HEK293 (cell line): Measurements from ENCODE around the gene ZFAND5.

ENCODE experiments used
- MYNN ChIP-seq: fragments of 450-650 bp; formaldehyde crosslinking; IDR thresholded peaks from 2 replicates; pipeline ENCODE4 v1.5.1; 2016; ENCODE audit warnings: missing biosample characterization, missing genetic modification characterization, borderline replicate concordance
- ZBTB7A ChIP-seq: fragments of 450-650 bp; formaldehyde crosslinking; IDR thresholded peaks from 2 replicates; pipeline ENCODE4 v1.5.1; 2016; ENCODE audit warnings: low read depth, missing biosample characterization, missing genetic modification characterization
- ZFP41 ChIP-seq: fragments of 450-650 bp; formaldehyde crosslinking; IDR thresholded peaks from 2 replicates; pipeline ENCODE4 v1.5.1; 2016; ENCODE audit warnings: missing biosample characterization, missing genetic modification characterization, borderline replicate concordance
- ZNF132 ChIP-seq: fragments of 450-650 bp; formaldehyde crosslinking; IDR thresholded peaks from 2 replicates; pipeline ENCODE4 v1.5.1; 2017; ENCODE audit warnings: missing biosample characterization, missing genetic modification characterization, borderline replicate concordance
- ZNF140 ChIP-seq: fragments of 450-650 bp; formaldehyde crosslinking; IDR thresholded peaks from 2 replicates; pipeline ENCODE4 v1.5.1; 2016; ENCODE audit warnings: missing biosample characterization, missing genetic modification characterization
- ZNF214 ChIP-seq: fragments of 450-650 bp; formaldehyde crosslinking; IDR thresholded peaks from 2 replicates; pipeline ENCODE4 v1.5.1; 2017; ENCODE audit warnings: missing biosample characterization, mild to moderate bottlenecking, missing genetic modification characterization, borderline replicate concordance
- ZSCAN4 ChIP-seq: fragments of 450-650 bp; formaldehyde crosslinking; IDR thresholded peaks from 2 replicates; pipeline ENCODE4 v1.5.1; 2017; ENCODE audit warnings: missing biosample characterization, missing genetic modification characterization
- TF ChIP-seq, protein P1 (sequence below): fragments of 450-650 bp; formaldehyde crosslinking; IDR thresholded peaks from 2 replicates; pipeline ENCODE4 v1.5.1; 2016; ENCODE audit warnings: missing biosample characterization, missing genetic modification characterization

DNA sequence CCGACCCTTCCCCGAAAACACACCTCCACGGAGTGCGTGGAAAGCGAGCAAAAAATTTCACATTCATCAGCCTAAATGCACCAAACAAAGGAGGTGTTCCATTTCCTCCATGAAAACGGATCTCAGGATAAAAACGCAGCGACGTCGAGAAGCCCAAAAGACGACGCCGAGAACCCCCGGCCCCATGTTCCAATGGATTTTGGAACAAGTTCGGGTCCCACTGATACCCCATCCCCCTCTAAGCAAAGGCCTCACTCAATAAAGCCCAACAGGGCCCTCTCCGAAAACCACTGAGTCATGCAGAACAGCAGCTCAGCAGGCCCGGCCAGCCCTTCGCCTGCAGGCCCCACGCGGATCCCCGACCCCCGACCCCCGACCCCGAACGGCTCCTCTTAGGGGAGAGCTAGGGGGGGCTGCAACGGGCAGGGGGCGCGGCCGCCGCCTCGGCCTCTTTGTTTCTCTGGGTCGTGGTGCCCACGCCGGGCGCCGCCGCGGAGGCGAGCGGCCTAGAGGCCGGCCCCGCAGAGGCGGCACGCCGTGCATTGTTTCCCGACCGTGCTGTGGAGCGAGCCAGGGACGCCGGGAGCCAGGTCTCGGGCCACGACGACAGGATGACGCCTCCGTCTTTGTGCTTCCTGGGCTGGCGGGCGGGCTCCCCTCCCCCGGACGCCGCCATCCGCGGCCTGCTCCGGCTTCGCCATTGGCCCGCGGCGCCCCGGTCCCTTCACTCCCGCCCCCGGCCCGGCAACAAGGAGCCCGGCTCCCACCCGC is 915 bp downstream of the ZFAND5 start:
- TF ChIP-seq, protein P1, sequence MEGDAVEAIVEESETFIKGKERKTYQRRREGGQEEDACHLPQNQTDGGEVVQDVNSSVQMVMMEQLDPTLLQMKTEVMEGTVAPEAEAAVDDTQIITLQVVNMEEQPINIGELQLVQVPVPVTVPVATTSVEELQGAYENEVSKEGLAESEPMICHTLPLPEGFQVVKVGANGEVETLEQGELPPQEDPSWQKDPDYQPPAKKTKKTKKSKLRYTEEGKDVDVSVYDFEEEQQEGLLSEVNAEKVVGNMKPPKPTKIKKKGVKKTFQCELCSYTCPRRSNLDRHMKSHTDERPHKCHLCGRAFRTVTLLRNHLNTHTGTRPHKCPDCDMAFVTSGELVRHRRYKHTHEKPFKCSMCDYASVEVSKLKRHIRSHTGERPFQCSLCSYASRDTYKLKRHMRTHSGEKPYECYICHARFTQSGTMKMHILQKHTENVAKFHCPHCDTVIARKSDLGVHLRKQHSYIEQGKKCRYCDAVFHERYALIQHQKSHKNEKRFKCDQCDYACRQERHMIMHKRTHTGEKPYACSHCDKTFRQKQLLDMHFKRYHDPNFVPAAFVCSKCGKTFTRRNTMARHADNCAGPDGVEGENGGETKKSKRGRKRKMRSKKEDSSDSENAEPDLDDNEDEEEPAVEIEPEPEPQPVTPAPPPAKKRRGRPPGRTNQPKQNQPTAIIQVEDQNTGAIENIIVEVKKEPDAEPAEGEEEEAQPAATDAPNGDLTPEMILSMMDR = no peak
- TF ChIP-seq ZSCAN4 = no peak
- no peak for TF ChIP-seq ZNF140 (tag by site-specific recombination)
- no peak for TF ChIP-seq ZNF214 (tag by site-specific recombination)
- no peak for TF ChIP-seq ZFP41 (tag by site-specific recombination)
- TF ChIP-seq ZBTB7A (tag by site-specific recombination) = no peak
- TF ChIP-seq ZNF132 (tag by site-specific recombination) = no peak
- TF ChIP-seq MYNN (tag by site-specific recombination) = no peak
